NB4 (cell line): ENCODE results near the gene FBXW5.

ENCODE experiments used
- POLR2A ChIP-seq: IDR thresholded peaks from 2 replicates; pipeline ENCODE4 v1.6.1; 2011; ENCODE audit warnings: mild to moderate bottlenecking; ENCODE audit not compliant: insufficient read length; ENCODE audit errors: extremely low read depth
- TF ChIP-seq, protein P1 (sequence below): IDR thresholded peaks from one replicate; pipeline ENCODE4 v1.5.1; 2012; ENCODE audit warnings: low read depth, low read length

DNA sequence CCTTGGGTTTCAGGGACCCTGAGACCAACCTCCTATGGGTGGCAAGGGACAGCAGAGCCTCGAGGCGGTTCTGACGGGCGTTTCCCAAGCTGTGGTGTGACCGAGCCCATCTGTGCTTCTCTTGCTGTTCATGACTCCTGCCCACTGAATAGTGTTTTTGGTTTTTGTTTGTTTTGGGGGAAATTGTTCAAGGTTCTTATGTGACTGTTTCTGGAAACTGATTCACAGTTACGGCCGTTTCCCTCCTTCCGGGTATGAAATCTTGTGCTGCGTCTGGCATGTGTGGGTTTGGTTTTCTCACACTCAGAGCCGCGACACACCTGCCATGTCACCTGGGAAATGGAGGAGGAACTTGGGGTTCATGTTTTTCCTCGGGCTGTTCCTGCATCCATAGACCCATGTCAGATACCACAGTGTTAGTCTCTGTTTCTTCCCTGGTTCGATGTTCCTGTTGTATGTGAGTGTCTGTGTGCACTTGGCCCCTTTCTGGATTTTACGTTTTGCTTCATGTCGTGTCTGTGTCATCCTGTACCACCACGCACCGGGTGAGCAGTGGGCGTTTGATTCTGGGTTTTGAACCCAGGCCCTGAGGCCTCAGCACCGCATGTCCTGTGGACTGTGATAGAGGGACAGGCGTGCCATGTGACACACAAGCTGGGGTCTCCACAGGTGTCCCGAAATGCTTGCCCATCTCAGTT lies 28.8 kb downstream of the FBXW5 start:
- TF ChIP-seq POLR2A = no peak
- TF ChIP-seq, protein P1, sequence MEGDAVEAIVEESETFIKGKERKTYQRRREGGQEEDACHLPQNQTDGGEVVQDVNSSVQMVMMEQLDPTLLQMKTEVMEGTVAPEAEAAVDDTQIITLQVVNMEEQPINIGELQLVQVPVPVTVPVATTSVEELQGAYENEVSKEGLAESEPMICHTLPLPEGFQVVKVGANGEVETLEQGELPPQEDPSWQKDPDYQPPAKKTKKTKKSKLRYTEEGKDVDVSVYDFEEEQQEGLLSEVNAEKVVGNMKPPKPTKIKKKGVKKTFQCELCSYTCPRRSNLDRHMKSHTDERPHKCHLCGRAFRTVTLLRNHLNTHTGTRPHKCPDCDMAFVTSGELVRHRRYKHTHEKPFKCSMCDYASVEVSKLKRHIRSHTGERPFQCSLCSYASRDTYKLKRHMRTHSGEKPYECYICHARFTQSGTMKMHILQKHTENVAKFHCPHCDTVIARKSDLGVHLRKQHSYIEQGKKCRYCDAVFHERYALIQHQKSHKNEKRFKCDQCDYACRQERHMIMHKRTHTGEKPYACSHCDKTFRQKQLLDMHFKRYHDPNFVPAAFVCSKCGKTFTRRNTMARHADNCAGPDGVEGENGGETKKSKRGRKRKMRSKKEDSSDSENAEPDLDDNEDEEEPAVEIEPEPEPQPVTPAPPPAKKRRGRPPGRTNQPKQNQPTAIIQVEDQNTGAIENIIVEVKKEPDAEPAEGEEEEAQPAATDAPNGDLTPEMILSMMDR = no peak
